ENCODE data around the gene SH3GL3. TPM values are rescaled to one million over a fixed set of nuclear protein-coding genes. Genes with fewer than 3 reads are reported as not detected.

Gene SH3GL3
- total RNA-seq, 1 donor from 2014 or later, result 0.26 TPM

DNA sequence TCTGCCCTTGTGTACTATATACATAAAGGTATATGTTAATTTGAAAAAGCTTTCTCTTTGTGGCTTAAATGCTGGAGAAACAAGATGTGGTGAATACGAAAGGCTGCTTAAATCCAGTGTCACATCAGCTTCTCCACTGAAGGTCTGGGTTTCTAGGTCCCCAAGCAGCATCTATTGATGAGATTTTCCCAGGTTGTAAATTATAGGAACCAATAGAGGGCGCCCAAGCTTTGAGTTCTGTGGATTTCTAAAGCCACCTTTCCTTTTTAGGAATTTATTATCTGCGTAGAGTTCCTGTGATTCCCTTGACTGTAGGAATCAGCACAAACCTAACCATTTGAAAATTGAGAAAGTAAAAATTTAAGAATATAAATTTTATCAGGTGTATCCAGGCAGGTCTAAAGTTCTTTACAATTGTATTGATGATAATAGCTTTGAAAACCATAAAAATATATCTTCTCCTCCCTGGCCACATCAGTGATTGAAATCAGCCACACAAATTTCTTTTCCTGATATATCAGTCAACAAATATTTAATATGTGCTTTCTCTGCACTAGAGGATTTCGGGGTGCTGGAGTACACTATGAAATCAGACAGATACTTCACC is 118.5 kb downstream of the SH3GL3 start:
- DNase-seq (ENCODE audit: low spot score), result no peak

DNA sequence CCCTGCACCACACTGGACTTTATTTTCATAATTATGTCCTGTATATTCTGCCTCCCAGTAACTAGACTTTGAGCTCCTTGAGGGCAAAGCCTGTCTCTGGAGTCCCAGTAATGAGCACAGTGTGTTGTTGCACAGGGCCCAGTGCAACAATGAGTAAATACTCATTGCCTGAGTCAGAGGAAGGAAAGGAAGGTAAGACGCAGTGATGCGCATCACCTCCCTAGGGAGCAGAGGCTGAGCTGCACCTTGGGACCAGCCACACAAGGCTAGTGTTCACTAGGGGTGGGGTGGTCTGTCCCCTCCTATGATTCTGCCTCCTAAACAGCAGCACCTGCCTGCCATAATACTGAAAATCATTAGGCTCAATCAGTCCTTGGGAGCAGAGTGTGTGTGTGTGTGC is 120.2 kb downstream of the SH3GL3 start:
- DNase-seq (ENCODE audit: low spot score), result no peak

- DNase-seq (ENCODE audit: low spot score), result no peak
These were observed 122.2 kb downstream of the SH3GL3 start for GRCh38 chr15:83569341-83569740.

- DNase-seq (ENCODE audit: low spot score), result no peak
These were observed 123.6 kb downstream of the SH3GL3 start for GRCh38 chr15:83570756-83571155.

DNA sequence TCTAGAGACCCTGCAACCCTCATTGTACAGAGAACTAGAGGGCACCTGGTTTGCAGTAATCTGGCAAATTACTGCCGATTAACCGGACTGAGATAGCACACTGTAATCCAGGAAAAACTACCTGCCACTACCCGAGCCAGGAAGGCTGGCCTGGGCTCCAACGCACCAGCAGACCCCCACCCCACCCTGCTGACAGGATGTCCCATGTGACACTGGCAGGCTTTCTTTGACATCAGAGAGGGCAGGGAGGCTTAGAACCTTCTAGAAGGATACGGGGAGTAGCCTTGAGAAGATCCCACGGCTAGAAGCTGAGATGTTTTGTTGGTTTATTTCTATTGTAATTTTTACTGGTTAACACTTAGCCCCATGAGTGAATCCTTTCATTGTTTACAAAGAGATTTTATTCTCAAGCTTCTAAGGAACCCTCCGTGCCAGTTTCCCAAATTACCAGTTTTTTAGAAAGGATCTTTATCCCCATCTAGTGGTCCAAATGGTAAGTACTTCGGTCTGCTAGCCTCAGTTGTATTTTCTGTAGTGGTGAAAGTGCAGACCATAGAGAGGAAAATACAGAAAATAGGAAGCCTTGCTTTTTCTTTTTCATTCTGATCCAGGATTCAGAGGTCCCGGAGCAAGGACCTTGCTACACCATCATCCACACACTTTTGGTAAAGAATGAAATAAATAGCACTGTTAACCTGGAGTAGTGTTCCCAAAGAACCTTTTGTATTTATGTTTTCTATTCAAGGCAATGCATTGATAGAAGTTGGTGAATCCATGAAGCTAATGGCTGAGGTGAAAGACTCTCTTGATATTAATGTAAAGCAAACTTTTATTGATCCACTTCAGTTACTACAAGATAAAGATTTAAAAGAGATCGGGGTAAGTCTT is 124.9 kb downstream of the SH3GL3 start:
- DNase-seq (ENCODE audit: low spot score), result no peak

DNA sequence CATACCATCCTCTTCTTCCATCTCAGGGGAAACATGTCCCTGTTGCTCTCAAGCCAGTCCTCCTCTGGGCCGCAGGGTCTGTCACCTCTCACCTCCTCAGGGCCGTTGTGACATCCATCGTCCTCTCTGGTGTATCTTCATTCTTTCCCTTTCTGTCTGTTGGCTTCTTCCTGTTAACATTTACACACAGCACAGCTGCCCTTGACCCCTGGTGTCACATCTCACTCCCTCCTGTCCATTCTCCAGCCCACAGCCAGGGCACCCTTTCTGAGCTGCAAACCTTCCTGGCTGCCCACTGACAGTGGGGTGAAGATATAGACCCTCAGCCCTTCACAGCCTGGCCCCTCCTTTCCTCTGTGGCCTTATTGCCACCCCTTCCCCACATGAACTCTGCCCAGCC is 127.2 kb downstream of the SH3GL3 start:
- no peak for DNase-seq (ENCODE audit: low spot score)

DNA sequence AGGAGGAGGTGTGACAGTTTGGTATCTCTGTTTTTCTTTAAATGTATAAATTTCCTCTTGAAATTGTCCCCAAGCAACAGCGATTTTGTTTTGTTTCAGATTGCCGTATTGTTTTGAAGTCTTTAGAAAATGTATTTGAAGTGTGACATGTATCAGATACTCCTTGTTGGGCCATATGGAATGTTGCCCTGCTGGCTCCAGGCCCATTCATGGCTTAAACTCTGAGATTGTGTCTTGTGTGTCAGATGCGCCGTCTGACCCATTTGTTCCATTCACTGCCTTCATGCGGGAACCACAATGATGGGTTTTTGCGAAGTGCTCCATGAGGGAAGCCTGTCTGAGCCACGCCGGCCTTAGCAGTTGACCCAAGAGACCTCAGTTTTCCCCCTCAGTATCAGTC is 131.6 kb downstream of the SH3GL3 start:
- DNase-seq (ENCODE audit: low spot score), result no peak

DNA sequence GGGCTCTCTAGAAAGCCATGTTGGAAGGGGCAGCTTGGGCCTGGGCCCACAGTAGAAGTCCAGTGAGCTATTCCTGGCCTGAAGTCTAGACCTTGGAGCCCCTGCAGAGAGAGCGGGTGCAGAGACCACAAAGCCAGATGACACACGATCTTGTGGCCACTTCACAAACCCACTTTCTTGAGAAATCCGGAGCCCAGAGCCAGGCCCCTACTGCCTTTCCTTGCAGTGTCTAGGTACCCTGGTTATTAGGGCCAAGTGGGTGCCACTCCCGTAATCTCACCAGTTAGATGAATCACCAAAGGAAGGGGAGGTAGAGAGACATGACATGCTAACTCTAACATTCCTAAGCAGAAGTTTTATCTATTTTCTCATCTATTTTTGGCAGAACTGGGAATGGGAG is 134.2 kb downstream of the SH3GL3 start:
- no peak for DNase-seq (ENCODE audit: low spot score)

DNA sequence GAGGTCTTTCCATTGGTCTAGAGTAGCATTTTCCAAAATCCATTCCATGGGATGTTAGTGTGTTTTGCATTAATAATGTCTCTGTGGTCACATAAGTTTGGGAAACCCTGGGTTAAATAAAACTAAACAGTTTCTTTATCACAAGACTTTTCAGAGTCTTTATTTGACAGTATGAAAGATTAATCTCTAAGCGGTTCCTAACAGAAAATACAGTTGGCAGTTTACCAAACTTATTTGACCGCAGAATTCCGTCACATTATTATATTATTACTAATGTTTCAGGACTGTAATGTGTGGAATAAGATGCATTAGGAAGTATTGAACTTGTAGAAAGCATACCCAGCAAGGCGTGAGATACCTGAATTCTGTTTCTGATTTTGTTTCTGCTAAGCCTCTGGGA is 135.2 kb downstream of the SH3GL3 start:
- no peak for DNase-seq (ENCODE audit: low spot score)

DNA sequence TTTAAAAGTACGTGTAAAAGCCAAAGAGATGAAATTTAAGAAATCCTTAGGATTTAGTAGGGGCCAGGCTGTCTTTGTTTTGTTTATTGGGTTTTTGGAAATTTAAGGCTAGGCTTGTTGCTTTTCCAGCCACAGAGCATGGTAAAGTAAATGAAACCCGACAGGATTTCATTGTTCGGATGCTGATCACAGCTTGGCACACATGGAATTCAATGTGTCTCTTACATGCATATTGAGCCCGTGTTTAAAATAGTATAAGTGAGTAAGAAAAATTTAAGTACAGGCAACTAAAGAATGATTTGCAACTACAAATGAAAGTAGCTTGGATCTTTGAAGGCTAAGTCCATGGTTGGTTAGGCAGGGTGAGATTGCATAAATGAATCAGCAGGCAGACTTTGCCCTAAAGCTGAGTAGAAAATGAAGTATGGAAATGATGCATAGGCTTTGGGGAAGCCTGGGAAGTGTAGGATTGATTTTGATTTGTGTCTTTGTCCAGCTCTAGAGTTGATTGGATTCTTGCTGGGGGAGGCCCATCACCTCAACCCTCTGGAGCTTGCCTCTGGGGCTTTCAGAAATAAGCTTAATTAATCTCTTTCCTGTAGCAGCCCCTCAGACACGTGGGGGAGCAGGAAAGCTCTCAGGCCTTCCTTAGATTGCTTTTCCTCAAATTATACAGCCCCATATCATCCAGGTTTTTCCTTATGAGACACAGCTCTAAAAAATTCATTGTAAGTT is 138.6 kb downstream of the SH3GL3 start:
- no peak for DNase-seq (ENCODE audit: low spot score)

GRCh38 chr15:83587091-83587490 is 139.9 kb downstream of the SH3GL3 start:
- no peak for DNase-seq (ENCODE audit: low spot score)

- no peak for DNase-seq (ENCODE audit: low spot score)
These were observed 141.3 kb downstream of the SH3GL3 start for GRCh38 chr15:83588441-83588840.

DNA sequence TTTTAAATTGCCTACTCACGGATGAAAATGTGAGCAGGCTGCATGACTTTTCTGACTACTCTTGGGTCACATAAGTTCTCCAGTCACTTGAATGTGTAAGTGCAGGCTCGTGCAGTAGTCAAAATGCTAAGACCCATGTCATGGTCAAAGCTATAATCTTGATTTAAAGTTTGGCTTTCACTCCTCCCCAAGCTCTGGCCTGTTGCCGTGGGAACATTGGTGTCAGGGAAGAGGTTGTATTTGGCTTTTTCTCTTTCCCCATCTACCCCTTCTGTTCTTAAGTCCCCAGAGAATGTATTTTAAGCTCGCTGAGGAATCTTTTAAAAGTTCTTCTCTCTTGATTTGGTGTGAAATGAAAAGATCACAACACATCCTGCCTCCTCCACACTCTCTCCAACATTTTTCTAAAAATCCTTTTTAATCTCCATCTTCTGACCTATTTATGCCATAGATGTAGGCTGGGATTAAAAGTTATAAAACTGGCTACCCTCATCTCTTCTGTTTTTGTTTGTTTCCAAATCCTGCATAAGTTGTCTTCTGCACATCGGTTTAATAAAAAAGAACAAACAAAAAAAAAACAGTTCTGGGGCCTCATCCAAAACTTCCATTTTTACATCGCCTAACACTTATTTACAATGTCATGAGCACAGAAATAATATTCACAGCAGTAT is 145.4 kb downstream of the SH3GL3 start:
- no peak for DNase-seq (ENCODE audit: low spot score)

DNA sequence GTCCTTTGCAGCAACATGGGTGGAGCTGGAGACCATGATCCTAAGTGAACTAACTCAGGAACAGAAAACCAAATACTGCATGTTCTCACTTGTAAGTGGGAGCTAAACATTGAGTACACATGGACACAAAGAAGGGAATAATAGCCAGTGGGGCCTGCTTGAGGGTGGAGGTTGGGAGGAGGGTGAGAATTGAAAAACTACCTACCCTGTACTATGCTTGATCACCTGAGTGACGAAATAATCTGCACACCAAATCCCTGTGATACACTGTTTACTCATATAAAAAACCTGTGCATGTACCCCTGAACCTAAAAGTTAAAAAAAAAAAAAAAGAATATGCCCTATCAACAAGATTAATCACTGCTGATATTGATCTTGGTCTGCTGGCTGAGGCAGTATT is 148.1 kb downstream of the SH3GL3 start:
- DNase-seq (ENCODE audit: low spot score), result no peak

DNA sequence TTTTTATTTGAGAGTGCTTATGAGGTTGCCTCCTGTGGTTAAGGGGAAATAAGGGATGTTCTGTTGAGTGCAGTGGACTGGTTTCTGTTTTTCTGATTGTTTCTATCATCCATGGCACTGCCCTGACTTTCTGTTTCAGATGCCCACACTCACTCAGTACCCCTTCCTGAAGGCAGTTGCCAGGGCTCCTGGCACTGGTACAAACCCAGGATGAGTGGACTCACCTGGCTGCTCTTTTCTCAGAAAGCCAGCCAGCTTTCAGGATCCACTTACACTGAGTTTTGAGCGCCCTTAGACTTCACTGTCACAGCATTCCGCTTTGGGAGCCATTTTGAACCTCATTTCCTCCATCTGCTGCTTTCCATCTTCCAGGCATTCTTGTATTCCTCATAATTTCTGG is 150.9 kb downstream of the SH3GL3 start:
- DNase-seq (ENCODE audit: low spot score), result no peak

- DNase-seq (ENCODE audit: low spot score), result no peak
These were observed 154.9 kb downstream of the SH3GL3 start for GRCh38 chr15:83602021-83602420.

DNA sequence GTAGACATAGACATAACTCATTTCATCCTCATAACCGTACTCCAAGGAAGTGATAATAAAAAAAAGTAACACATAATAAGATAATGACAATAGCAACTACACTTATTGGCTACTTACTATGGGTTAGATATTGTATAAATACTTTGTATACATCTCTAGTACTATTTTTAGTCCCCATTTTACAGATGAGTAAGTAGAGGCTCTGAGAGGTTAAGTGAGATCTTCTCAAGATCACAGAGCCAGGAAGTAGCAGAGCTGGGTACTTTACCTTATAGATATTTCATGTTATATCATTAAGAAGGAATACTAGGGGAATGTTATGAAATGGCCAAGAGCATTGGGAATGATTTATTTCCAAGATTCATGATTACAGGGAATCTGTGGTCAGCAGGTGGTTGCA is 157.4 kb downstream of the SH3GL3 start:
- no peak for DNase-seq (ENCODE audit: low spot score)

GRCh38 chr15:83605111-83605945 is 158.2 kb downstream of the SH3GL3 start:
- no peak for DNase-seq (ENCODE audit: low spot score)

DNA sequence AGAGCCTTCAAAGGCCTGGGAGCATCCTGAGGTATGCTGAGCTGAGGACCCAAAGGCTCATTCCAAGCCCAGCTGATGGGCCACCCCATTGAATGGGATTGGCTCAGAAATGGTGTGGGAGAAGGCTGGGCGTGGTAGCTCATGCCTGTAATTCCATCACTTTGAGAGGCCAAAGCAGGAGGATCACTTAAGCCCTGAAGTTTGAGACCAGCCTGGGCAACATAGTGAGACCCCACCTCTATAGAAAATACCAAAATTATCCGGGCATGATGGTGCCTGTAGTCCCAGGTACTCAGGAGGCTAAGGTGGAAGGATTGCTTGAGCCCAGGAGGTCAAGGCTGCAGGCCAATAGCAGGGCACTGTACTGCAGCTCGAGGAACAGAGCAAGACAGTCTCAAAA is 163.0 kb downstream of the SH3GL3 start:
- no peak for DNase-seq (ENCODE audit: low spot score)

- DNase-seq (ENCODE audit: low spot score), result no peak
These were observed 164.0 kb downstream of the SH3GL3 start for GRCh38 chr15:83610901-83611685.

All from ureter (tissue), 1 donor.